Measurements from ENCODE around the gene MST1R.

GRCh38 chr3:49867400-49867799 is 36.3 kb downstream of the MST1R start:
- TF ChIP-seq POLR2A (IDR thresholded peaks at IDR 0.05; ENCODE audit: low read depth, low read length) (no peak), POLR2AphosphoS5 (IDR thresholded peaks at IDR 0.05; ENCODE audit: low read depth, low read length) (no peak), POU2F2 (IDR thresholded peaks at IDR 0.05; ENCODE audit: low read depth, low read length) (no peak), SPI1 (IDR thresholded peaks at IDR 0.05; ENCODE audit: low read depth, low read length) (no peak), TAF1 (IDR thresholded peaks at IDR 0.05; ENCODE audit: low read depth, low read length) (no peak), PAX5 (IDR thresholded peaks at IDR 0.05; ENCODE audit: insufficient read depth, low read length, severe bottlenecking) (no peak)
